ENCODE measurements around the gene SRCAP.

GRCh38 chr16:30750201-30750600 is 51.2 kb downstream of the SRCAP start:
- TF ChIP-seq CTCF (IDR thresholded peaks at IDR 0.05), result no peak
- TF ChIP-seq POLR2A (IDR thresholded peaks at IDR 0.05), result no peak
- TF ChIP-seq EP300 (IDR thresholded peaks at IDR 0.05), result no peak
